ENCODE results near the gene ALKBH4.
"Not testable (repeated sequence)": the region's sequence is repeated elsewhere in the genome, so short reads cannot be mapped to it uniquely, and the experiment has no call there.

DNA sequence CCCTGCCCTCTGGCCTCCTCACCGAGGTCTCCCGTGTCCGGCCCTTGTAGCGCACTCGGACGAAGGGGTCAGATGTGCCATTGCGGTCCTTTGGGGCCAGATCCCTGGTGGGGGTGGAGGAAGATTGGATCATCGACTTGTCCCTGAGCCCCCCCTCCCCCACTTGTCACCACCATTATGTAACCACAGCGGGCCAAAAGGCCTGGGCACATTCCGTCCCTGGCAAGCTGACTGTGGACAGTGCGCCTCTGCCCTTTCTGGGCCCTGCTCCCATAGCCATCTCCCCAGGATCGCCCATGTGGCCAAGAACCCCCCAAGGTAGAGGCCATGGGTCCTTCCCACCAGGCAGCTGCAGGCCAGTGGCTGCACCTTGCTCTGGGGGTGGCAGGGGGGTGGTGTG, 38.5 kb upstream of the ALKBH4 start:
- not testable (repeated sequence) for TF ChIP-seq MAX (IDR thresholded peaks at IDR 0.05; ENCODE audit: low read depth, low read length); POLR2A (IDR thresholded peaks at IDR 0.05; ENCODE audit: extremely low read depth, insufficient read length); MYC (IDR thresholded peaks at IDR 0.05; ENCODE audit: low read depth, low read length)
- TF ChIP-seq, protein P1, sequence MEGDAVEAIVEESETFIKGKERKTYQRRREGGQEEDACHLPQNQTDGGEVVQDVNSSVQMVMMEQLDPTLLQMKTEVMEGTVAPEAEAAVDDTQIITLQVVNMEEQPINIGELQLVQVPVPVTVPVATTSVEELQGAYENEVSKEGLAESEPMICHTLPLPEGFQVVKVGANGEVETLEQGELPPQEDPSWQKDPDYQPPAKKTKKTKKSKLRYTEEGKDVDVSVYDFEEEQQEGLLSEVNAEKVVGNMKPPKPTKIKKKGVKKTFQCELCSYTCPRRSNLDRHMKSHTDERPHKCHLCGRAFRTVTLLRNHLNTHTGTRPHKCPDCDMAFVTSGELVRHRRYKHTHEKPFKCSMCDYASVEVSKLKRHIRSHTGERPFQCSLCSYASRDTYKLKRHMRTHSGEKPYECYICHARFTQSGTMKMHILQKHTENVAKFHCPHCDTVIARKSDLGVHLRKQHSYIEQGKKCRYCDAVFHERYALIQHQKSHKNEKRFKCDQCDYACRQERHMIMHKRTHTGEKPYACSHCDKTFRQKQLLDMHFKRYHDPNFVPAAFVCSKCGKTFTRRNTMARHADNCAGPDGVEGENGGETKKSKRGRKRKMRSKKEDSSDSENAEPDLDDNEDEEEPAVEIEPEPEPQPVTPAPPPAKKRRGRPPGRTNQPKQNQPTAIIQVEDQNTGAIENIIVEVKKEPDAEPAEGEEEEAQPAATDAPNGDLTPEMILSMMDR (IDR thresholded peaks at IDR 0.05; ENCODE audit: low read depth, low read length): not testable (repeated sequence)
